Heart left ventricle (tissue), 13 donors: Measurements from ENCODE around the gene MEP1A.
"Not testable (repeated sequence)": the region's sequence is repeated elsewhere in the genome, so short reads cannot be mapped to it uniquely, and the experiment has no call there.

Experiments used
- CTCF ChIP-seq, 12 donors: fragments of 200-600 bp; sonication (generic) in 4 of 12; IDR thresholded peaks; one replicate each; pipeline versions ENCODE4 v1.5.0 to v1.8.0; 2018 to 2022; ENCODE audit warnings: antibody characterized with exemption in 12 of 12, mild to moderate bottlenecking in 5 of 12
- POLR2A ChIP-seq, 2 donors: fragments of 450-650 bp; IDR thresholded peaks; one replicate each; pipeline ENCODE4 v1.6.1; 2017; ENCODE audit warnings: antibody characterized with exemption in 2 of 2, mild to moderate bottlenecking in 2 of 2, moderate library complexity in 2 of 2
- donor health status: ischemic (EF 13 %, LVEDD 7.1; RV severe dilation, severe dysfunction).
- donor health status: DM: no; HTN: yes; CAD: no.
- donor health status: DM: no; HTN: no; CAD: no.
- donor health status: ischemic (EF 25% LVEDD 6.9; RV normal size, moderate dysfunction).
- donor health status: ischemic (EF 25% LVEDD 5.7; RV mildly dilated, moderate dysfunction).
- donor health status: ischemic (EF 35%, LVEDD 5.7; RV mildly dilated, moderate dysfunction).
- donor health status: nonischemic (EF 11% LVEDD 7.7; RV severe dilation, severe dysfunction).
- donor health status: DM: yes; HTN: yes; CAD: no.
- donor health status: PGD.
- donor health status: ischemic (EF 29% LVEDD 5.4; RV normal size, mild dysfunction).
- donor health status: nonischemic (EF 23%, LVEDD 6.1; RV moderate dilation, normal function).

GRCh38 chr6:46834991-46835390 lies 41.8 kb downstream of the MEP1A start:
- TF ChIP-seq CTCF, POLR2A (IDR thresholded peaks at IDR 0.05): not testable (repeated sequence)
